ENCODE data around the gene EIF3B. TPM values are rescaled to one million over a fixed set of nuclear protein-coding genes. Genes with fewer than 3 reads are reported as not detected.

EIF3B gene
- total and polyA plus RNA-seq, 7 donors: 37.9 to 125 (median 96.9) TPM

GRCh38 chr7:2399848-2400587 lies 45.4 kb downstream of the EIF3B start:
- intact Hi-C loops (cut with DNase I): loop anchor here (5.0 kb wide), 1 partner anchor 157 kb away; the partner anchor contains the start of genes BRAT1 and IQCE

GRCh38 chr7:2402687-2403013 lies 48.0 kb downstream of the EIF3B start:
- Histone ChIP-seq H3K4me1 (peaks cover 0 to 43% (median 31%) of the 10 kb centered on the region in 4 donors), H3K4me3 (peak overlapping the region in 3 of 4 donors; percentile 85 to 97 (median 90)), H3K27me3 (no peaks in the 10 kb centered on the region)

More at GRCh38 chr7:2399848-2400587, 45.4 kb downstream of the EIF3B start:
- Histone ChIP-seq H3K27me3 (no peaks in the 10 kb centered on the region), H3K4me3 (no peak overlapping the region), H3K27ac (peak overlapping the region; percentile 65 to 78 (median 73)), H3K36me3 (no peaks in the 10 kb centered on the region), H3K4me1 (peaks cover 0 to 27% (median 20%) of the 10 kb centered on the region in 4 donors), H3K9me3 (no peaks in the 10 kb centered on the region)
- WGBS, 2 donors: 13 to 16% methylated on average over 6 of the region's 6 CpGs
- peak; percentile 92 for DNase-seq
- TF ChIP-seq EP300 (IDR thresholded peaks at IDR 0.05) (no peak), POLR2AphosphoS5 (IDR thresholded peaks at IDR 0.05) (peak in 2 of 4 donors; percentile 28 to 43)

GRCh38 chr7:2403014-2403717 lies 48.5 kb downstream of the EIF3B start, which contains the start of gene CHST12:
CHST12 (plus strand) TSS chr7:2403611; CDS start chr7:2432640, 29,029 bp downstream.
- peak within 1 kb of the TSS; percentile 74 to 84 (median 82) for H3K27ac ChIP-seq
- H3K9me3 ChIP-seq: no peaks in the 10 kb centered on the region
- 1 to 2% methylated on average over 89 of the region's 89 CpGs for WGBS, 2 donors
- no peaks in the 10 kb centered on the region for H3K27me3 ChIP-seq
- TF ChIP-seq POLR2A (IDR thresholded peaks at IDR 0.05) (no peak), POLR2AphosphoS5 (IDR thresholded peaks at IDR 0.05) (peak in 3 of 4 donors; percentile 8 to 43 (median 31)), EP300 (IDR thresholded peaks at IDR 0.05) (no peak)
- H3K4me3 ChIP-seq: peak within 1 kb of the TSS; percentile 85 to 97 (median 88)
- H3K36me3 ChIP-seq: no peaks in the 10 kb centered on the region
- H3K4me1 ChIP-seq: peaks cover 0 to 43% (median 33%) of the 10 kb centered on the region in 4 donors
- intact Hi-C loops (cut with DNase I): loop anchor here (2.0 to 5.0 kb wide), 2 partner anchors 48 to 154 kb away; partner anchors contain the start of genes BRAT1, EIF3B and IQCE
- peak; percentile 97 for DNase-seq

More at GRCh38 chr7:2402687-2403013, 48.0 kb downstream of the EIF3B start:
- intact Hi-C loops (cut with DNase I): loop anchor here (2.0 to 5.0 kb wide), 2 partner anchors 48 to 155 kb away; partner anchors contain the start of genes BRAT1, EIF3B and IQCE
- DNase-seq: no peak
- Histone ChIP-seq H3K27ac (peak overlapping the region; percentile 66 to 84 (median 76)), H3K36me3 (no peaks in the 10 kb centered on the region), H3K9me3 (no peaks in the 10 kb centered on the region)
- TF ChIP-seq CTCF (IDR thresholded peaks at IDR 0.05) (no peak), EP300 (IDR thresholded peaks at IDR 0.05) (no peak), POLR2AphosphoS5 (IDR thresholded peaks at IDR 0.05) (no peak), POLR2A (IDR thresholded peaks at IDR 0.05) (no peak)
- WGBS, 2 donors: 37 to 73% methylated on average over 6 of the region's 6 CpGs

GRCh38 chr7:2403718-2404648 lies 49.4 kb downstream of the EIF3B start:
- Histone ChIP-seq H3K27ac (peak overlapping the region; percentile 74 to 84 (median 82)), H3K27me3 (no peaks in the 10 kb centered on the region), H3K36me3 (no peaks in the 10 kb centered on the region), H3K4me3 (peak overlapping the region; percentile 85 to 97 (median 88)), H3K4me1 (peaks cover 0 to 43% (median 37%) of the 10 kb centered on the region in 4 donors), H3K9me3 (no peaks in the 10 kb centered on the region)
- WGBS, 2 donors: 1 to 2% methylated on average over 71 of the region's 71 CpGs
- peak; percentile 79 for DNase-seq
- intact Hi-C loops (cut with DNase I): loop anchor here (2.0 to 5.0 kb wide), 2 partner anchors 49 to 153 kb away; partner anchors contain the start of genes BRAT1, EIF3B and IQCE
- TF ChIP-seq POLR2A (IDR thresholded peaks at IDR 0.05) (no peak), EP300 (IDR thresholded peaks at IDR 0.05) (no peak), CTCF (IDR thresholded peaks at IDR 0.05) (peak in 2 of 4 experiments; percentile 8 to 14), POLR2AphosphoS5 (IDR thresholded peaks at IDR 0.05) (no peak)

GRCh38 chr7:2404714-2405119 lies 50.1 kb downstream of the EIF3B start:
- DNase-seq: no peak
- TF ChIP-seq POLR2AphosphoS5 (IDR thresholded peaks at IDR 0.05) (no peak), EP300 (IDR thresholded peaks at IDR 0.05) (no peak), POLR2A (IDR thresholded peaks at IDR 0.05) (no peak), CTCF (IDR thresholded peaks at IDR 0.05) (no peak)
- Histone ChIP-seq H3K36me3 (no peaks in the 10 kb centered on the region), H3K9me3 (no peaks in the 10 kb centered on the region), H3K4me3 (peak overlapping the region; percentile 85 to 97 (median 88)), H3K27ac (peak overlapping the region in 3 of 4 donors; percentile 74 to 83 (median 82)), H3K27me3 (no peaks in the 10 kb centered on the region), H3K4me1 (peaks cover 0 to 39% (median 35%) of the 10 kb centered on the region in 4 donors)
- WGBS, 2 donors: 46 to 47% methylated on average over 12 of the region's 12 CpGs
- intact Hi-C loops (cut with DNase I): loop anchor here (5.0 kb wide), 1 partner anchor 153 kb away; the partner anchor contains the start of genes BRAT1 and IQCE
